HG02642 (cell line): ENCODE data around the gene TESK1.
"Not testable (repeated sequence)": the region's sequence is repeated elsewhere in the genome, so short reads cannot be mapped to it uniquely, and the experiment has no call there.

Source experiments
- ATAC-seq: cut with Tn5 transposase; IDR thresholded peaks from one replicate; pipeline ENCODE4 v1.9.1; 2021; ENCODE audit warnings: mild to moderate bottlenecking; ENCODE audit not compliant: unreplicated experiment, poor library complexity

TESK1 gene

DNA sequence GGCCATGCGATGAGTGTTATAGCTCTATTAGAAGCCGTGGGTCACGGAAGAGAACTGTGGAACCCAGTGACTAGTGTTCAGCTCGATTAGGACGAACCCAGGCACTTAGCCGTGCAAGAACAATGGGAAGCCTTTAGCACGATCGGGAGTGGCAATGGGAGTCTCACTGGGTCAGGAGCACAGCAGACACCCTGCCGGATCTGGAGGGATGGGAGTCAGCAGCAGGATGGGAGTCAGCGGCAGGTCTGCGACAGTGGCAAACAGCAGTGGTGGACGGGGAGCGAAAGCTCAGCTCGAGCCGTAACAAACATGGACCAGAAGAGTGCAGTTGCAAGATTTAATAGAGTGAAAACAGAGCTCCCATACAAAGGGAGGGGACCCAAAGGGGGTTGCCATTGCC lies 35.4 kb downstream of the TESK1 start:
- not testable (repeated sequence) for ATAC-seq

- ATAC-seq: not testable (repeated sequence)
These were observed 36.4 kb downstream of the TESK1 start for GRCh38 chr9:35641478-35641877.

- ATAC-seq: no peak
These were observed 38.0 kb downstream of the TESK1 start for GRCh38 chr9:35643046-35643445.

DNA sequence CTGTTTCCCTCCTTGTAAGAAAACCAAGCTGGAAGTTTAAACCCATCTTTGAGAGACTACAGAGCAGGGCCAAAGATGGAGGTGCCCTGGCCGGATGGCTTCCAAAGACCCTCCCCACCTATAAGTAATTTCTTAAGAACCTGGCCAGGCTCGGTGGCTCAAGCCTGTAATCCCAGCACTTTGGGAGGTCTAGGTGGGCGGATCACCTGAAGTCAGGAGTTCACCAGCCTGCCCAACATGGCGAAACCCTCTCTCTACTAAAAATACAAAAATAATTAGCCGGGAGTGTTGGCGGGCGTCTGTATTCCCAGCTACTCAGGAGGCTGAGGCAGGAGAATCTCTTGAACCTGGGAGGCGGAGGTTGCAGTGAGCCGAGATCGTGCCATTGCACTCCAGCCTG lies 40.7 kb downstream of the TESK1 start:
- ATAC-seq: not testable (repeated sequence)

- no peak for ATAC-seq
These were observed 41.1 kb downstream of the TESK1 start for GRCh38 chr9:35646153-35646532.

GRCh38 chr9:35646533-35647265 lies 41.6 kb downstream of the TESK1 start:
- ATAC-seq: peak; percentile 88

GRCh38 chr9:35649431-35650340 lies 44.6 kb downstream of the TESK1 start:
- no peak for ATAC-seq

- no peak for ATAC-seq
These were observed 45.5 kb downstream of the TESK1 start, which contains the start of gene SIT1 for GRCh38 chr9:35650341-35651158. Gene SIT1, minus strand, starts transcription at chr9:35650931. Its CDS starts 78 bp downstream, at chr9:35650853.

DNA sequence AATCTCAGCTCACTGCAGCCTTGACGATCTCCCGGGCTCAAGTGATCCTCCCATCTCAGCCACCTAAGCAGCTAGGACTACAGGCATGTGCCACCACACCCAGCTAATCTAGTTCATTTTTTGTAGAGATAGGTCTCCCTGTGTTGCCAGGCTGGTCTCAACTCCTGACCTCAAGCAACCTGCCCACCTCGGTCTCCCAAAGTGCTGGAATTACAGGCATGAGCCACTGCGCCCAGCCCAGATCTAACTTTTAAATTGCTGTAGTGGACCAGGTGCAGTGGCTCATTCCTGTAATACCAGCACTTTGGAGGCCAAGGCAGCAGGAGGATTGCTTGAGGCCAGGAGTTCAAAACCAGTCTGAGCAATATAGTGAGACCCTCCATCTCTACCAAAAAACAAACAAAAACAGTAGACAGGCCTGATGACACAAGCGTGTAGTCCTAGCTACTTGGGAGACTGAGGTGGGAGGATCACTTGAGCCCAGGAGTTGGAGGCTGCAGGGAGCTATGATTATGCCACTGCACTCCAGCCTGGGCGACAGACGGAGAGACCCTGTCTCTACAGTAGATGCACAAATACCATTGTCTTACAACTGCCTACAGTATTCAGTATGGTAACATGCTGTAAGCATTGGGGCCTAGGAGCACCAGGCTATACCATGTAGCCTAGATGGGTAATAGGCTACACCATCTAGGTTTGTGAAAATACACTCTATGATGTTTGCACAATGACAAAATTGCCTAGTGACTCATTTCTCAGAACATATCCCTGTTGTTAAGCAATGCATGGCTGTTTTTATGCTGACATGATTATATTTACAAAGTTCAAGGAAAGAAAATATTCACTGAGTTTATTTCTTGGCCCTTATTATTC lies 47.1 kb downstream of the TESK1 start:
- no peak for ATAC-seq

- no peak for ATAC-seq
These were observed 47.8 kb downstream of the TESK1 start for GRCh38 chr9:35652829-35653209.

DNA sequence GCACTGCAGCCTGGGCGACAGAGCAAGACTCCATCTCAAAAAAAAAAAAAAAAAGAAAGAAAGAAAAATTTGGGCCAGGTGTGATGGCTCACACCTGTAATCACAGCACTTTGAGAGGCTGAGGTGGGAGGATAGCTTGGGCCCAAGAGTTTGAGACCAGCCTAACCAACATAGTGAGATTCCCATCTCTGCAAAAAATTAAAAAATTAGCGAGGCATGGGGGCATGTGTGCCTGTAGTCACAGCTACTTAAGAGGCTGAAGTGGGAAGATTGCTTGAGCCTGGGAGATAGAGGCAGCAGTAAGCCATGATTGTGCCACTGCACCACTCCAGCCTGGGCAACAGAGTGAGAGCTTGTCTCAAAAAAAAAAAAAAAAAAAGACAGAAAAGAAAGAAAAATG lies 48.5 kb downstream of the TESK1 start:
- ATAC-seq: no peak

DNA sequence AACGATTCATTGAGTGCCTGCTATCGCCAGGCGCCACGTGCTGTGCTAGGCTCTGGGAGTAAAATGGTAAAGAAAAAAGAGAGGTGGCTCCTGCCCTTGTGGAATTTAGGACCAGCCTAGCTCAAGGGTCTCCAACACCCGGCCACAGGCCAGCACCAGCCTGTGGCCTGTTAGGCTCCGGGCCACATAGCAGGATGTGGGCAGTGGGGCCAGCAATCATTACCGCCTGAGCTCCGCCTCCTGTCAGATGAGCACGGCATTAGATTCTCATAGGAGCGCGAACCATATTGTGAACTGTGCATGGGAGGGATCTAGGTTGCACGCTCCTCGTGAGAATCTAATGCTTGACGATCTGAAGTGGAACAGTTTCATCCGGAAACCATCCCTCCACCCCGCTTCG lies 51.3 kb downstream of the TESK1 start:
- ATAC-seq: no peak

GRCh38 chr9:35656831-35657545 lies 51.9 kb downstream of the TESK1 start:
- no peak for ATAC-seq

DNA sequence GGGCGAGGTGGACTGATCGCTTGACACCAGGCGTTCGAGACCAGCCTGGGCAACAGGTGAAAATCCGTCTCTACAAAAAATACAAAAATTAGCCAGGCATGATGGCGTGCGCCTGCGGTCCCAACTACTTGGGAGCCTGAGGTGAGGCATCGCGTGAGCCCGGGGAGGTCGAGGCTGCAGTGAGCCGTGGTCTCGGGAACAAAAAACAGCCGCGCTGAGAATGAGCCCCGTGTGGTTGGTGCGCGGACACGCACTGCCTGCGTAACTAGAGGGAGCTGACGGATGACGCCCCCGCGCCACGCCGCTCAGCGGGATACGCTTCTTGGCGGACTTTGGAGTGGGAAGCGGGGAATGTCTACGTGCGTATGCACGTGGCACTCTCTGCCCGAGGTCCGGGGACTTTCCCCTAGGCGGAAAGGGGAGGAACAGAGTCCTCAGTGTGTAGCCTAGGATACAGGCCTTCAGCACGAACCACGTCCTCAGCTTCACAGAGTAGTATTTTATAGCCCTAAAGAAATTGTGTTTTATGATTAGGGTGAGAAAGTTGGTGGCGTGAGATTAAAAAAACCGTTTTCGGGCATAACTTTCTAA lies 52.6 kb downstream of the TESK1 start, which contains the start of gene RMRP:
Gene RMRP, minus strand, starts transcription at position 474 of the 591 bp plus-strand sequence.
- peak; percentile 86 for ATAC-seq

GRCh38 chr9:35658137-35658967 lies 53.3 kb downstream of the TESK1 start, which contains the start of gene CCDC107:
Gene CCDC107, plus strand, starts transcription at chr9:35658292. Its CDS starts 88 bp downstream, at chr9:35658380.
- peak; percentile 69 for ATAC-seq

GRCh38 chr9:35658968-35659220 lies 53.8 kb downstream of the TESK1 start:
- ATAC-seq: no peak

DNA sequence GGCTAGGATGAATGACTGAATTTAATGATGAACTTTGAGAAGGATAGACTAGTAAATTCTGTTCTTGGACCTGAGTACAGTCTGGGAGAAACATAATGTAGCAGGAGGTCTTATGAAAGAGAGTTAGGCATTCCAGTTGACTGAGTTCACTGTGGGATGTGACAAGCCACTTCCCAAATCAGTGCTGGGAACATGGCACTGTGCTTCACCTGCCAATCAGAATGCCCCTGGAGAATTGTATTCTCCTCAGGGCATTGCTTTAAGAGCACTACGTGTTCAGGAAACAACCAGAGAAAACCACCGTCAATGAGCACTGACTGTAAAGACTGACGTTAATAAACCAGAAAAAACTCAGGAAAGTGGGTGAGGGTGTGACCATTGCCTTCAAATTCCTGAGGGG lies 54.3 kb downstream of the TESK1 start:
- ATAC-seq: no peak
